SK-N-SH treated with all-trans-retinoic acid at 6 μM for 48 hours (cell line): ENCODE results near the gene WDR48.

Experiments
- BACH2 ChIP-seq: fragments of 250-450 bp; sonication (Bioruptor Pico); IDR thresholded peaks from 2 replicates; pipeline ENCODE4 v1.9.0; 2021; ENCODE audit warnings: mild to moderate bottlenecking, borderline replicate concordance
- CSRNP3 ChIP-seq: fragments of 250-450 bp; sonication (Bioruptor Pico); IDR thresholded peaks from 2 replicates; pipeline ENCODE4 v1.5.1; 2021; ENCODE audit warnings: mild to moderate bottlenecking, moderate library complexity
- TOX ChIP-seq: fragments of 250-450 bp; sonication (Bioruptor Pico); IDR thresholded peaks from 2 replicates; pipeline ENCODE4 v1.8.0; 2021; ENCODE audit warnings: mild to moderate bottlenecking, moderate library complexity, borderline replicate concordance
- TSHZ2 ChIP-seq: fragments of 250-450 bp; sonication (Bioruptor Pico); IDR thresholded peaks from 2 replicates; pipeline ENCODE4 v1.5.0; 2020; ENCODE audit warnings: mild to moderate bottlenecking, moderate library complexity
- ZC3H10 ChIP-seq: fragments of 250-450 bp; sonication (Bioruptor Pico); IDR thresholded peaks from 2 replicates; pipeline ENCODE4 v1.5.1; 2021; ENCODE audit warnings: mild to moderate bottlenecking, moderate library complexity
- ZFP3 ChIP-seq: fragments of 250-450 bp; sonication (Bioruptor Pico); IDR thresholded peaks from 2 replicates; pipeline ENCODE4 v1.5.0; 2020; ENCODE audit warnings: mild to moderate bottlenecking, moderate library complexity
- TF ChIP-seq, protein P1 (sequence below): fragments of 250-450 bp; sonication (Bioruptor Pico); IDR thresholded peaks from 2 replicates; pipeline ENCODE4 v1.8.0; 2020; ENCODE audit warnings: mild to moderate bottlenecking, moderate library complexity, borderline replicate concordance

DNA sequence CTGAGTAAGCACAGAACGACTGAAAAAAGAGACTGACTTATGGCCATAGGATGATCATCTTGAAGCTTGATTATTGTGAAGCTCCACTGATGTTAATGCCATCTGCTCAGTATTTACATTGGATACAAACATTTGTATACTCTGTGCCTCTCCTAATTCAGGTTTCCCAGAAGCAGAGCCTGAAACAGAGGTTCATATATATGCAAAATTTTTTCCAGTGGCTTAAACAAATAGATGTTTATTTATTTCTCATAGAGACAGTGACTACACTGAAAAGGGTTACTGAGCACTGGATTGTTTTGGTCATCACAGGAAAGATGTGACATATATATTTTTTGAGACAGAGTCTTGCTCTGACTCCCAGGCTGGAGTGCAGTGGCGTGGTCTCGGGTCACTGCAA, 36.4 kb upstream of the WDR48 start:
- TF ChIP-seq TOX (CRISPR knock-in tag) (no peak), ZFP3 (CRISPR knock-in tag) (no peak), BACH2 (no peak), ZC3H10 (CRISPR knock-in tag) (no peak), CSRNP3 (no peak), TSHZ2 (CRISPR knock-in tag) (no peak)
- TF ChIP-seq, protein P1, sequence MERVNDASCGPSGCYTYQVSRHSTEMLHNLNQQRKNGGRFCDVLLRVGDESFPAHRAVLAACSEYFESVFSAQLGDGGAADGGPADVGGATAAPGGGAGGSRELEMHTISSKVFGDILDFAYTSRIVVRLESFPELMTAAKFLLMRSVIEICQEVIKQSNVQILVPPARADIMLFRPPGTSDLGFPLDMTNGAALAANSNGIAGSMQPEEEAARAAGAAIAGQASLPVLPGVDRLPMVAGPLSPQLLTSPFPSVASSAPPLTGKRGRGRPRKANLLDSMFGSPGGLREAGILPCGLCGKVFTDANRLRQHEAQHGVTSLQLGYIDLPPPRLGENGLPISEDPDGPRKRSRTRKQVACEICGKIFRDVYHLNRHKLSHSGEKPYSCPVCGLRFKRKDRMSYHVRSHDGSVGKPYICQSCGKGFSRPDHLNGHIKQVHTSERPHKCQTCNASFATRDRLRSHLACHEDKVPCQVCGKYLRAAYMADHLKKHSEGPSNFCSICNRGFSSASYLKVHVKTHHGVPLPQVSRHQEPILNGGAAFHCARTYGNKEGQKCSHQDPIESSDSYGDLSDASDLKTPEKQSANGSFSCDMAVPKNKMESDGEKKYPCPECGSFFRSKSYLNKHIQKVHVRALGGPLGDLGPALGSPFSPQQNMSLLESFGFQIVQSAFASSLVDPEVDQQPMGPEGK: no peak
